HAP-1 (cell line): Measurements from ENCODE around the gene GPC5.

Experiments used
- DNase-seq, 2 experiments: peaks; one replicate each; pipeline ENCODE4 v3.0.0-alpha.2; 2016 to 2020; ENCODE audit warnings: low spot score in 2 of 2
- H3K27me3 ChIP-seq: fragments of 250-450 bp; sonication (Bioruptor Pico); 2 replicates; pipeline ENCODE4 v1.5.1; 2020; ENCODE audit warnings: low read depth, mild to moderate bottlenecking, moderate library complexity
- H3K36me3 ChIP-seq: fragments of 250-450 bp; sonication (Bioruptor Pico); replicated peaks from 2 replicates; pipeline ENCODE4 v1.5.1; 2020; ENCODE audit warnings: mild to moderate bottlenecking
- H3K4me1 ChIP-seq: fragments of 250-450 bp; sonication (Bioruptor Pico); 2 replicates; pipeline ENCODE4 v1.5.1; 2020; ENCODE audit warnings: mild to moderate bottlenecking
- H3K4me3 ChIP-seq: fragments of 250-450 bp; sonication (Bioruptor Pico); 2 replicates; pipeline ENCODE4 v1.5.1; 2020; ENCODE audit warnings: mild to moderate bottlenecking, moderate library complexity
- H3K9me3 ChIP-seq: fragments of 250-450 bp; sonication (Bioruptor Pico); 2 replicates; pipeline ENCODE4 v1.5.1; 2020; ENCODE audit warnings: mild to moderate bottlenecking, moderate library complexity
- in situ Hi-C: fragments of 300-500 bp; cut with MboI; formaldehyde crosslinking; loops from 3 replicates; pipeline ENCODE4 v1.14.3; 2020; ENCODE audit warnings: low sequenced_read_pairs, inconsistent platforms, mixed read lengths

GPC5 gene

DNA sequence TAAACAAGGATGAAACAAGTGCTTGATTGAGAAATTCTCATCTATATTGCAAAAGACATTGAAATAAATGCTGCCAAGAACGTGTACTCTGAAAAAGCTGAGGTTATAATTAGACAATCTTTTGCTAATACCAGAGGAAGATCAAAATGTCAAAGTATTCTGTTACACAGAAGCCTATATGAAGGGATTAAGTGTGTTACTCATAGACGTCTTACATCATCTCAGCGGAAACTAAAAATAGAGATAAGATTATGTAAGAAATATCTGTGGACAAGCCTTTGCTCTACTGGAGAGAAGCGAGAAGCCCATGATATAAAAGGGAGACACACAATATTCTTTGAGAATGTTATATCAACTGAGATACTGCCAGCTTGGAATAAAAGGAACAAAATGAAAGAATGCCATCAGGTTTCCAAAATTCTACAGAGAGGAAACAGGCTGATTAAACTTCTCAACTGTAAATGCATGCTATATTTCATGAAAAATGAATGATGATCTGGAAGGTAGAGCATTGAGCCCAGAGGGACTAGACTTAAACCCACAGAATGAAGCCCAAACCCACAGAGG lies 699.0 kb downstream of the GPC5 start:
- in situ Hi-C loops, result no loop called here
- no peaks in the 10 kb centered on the region for H3K27me3 ChIP-seq
- H3K9me3 ChIP-seq, result no peaks in the 10 kb centered on the region
- H3K4me1 ChIP-seq, result no peaks in the 10 kb centered on the region
- H3K4me3 ChIP-seq, result no peak overlapping the region
- H3K36me3 ChIP-seq, result no peaks in the 10 kb centered on the region
- no peak for DNase-seq

DNA sequence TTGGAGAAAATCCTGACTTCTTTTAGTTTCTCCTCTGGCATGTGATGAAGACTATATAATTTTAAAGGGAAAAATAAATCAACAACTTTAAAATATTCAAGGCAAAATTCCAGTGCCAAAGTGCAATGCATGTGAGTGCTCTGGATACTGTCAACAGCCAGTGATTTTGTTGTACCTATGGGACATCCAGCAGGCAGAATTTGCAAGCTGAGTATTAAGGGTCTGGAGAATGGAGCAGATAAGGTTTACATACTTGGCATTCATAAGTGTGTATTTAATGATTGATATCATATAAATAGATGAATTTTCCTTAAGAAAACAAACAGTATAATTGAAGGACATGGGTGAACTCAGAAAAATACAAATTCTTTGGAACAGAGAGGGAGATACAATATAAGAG lies 703.4 kb downstream of the GPC5 start:
- no peak for DNase-seq
- peaks cover 12% of the 10 kb centered on the region for H3K4me1 ChIP-seq
- H3K9me3 ChIP-seq, result no peaks in the 10 kb centered on the region
- H3K4me3 ChIP-seq, result no peak overlapping the region
- no peaks in the 10 kb centered on the region for H3K27me3 ChIP-seq
- in situ Hi-C loops, result no loop called here
- no peaks in the 10 kb centered on the region for H3K36me3 ChIP-seq

DNA sequence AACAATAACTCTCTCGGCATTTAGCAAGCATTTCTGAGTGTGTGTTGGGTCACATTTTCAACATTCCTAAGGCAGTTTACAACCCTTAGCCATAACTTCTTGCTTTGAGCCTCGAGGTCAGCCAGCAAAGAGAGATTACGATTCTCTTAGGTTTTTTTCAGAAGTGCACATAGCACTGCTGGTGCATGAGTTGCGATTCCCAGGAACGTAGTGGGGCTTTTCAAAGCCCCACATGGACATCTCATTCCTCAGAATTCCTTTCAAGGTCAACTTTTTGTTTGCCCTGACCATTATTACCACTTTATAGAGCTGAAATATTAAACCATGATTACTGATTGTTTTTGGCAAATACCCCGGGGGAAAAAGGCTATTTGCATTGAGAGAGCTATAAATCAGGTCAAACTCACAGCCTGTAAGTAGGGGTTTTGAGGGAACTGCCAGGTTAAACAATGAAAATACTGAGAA lies 705.3 kb downstream of the GPC5 start:
- H3K9me3 ChIP-seq, result no peaks in the 10 kb centered on the region
- peaks cover 12% of the 10 kb centered on the region for H3K4me1 ChIP-seq
- no peaks in the 10 kb centered on the region for H3K36me3 ChIP-seq
- no peak overlapping the region for H3K4me3 ChIP-seq
- DNase-seq, result peak; percentile 59 to 89
- in situ Hi-C loops, result no loop called here
- no peaks in the 10 kb centered on the region for H3K27me3 ChIP-seq

- H3K4me3 ChIP-seq, result no peak overlapping the region
- no peaks in the 10 kb centered on the region for H3K4me1 ChIP-seq
- H3K27me3 ChIP-seq, result no peaks in the 10 kb centered on the region
- no peaks in the 10 kb centered on the region for H3K36me3 ChIP-seq
- no peaks in the 10 kb centered on the region for H3K9me3 ChIP-seq
- in situ Hi-C loops, result no loop called here
- no peak for DNase-seq
Observed at GRCh38 chr13:92122186-92122853, 723.9 kb downstream of the GPC5 start.

DNA sequence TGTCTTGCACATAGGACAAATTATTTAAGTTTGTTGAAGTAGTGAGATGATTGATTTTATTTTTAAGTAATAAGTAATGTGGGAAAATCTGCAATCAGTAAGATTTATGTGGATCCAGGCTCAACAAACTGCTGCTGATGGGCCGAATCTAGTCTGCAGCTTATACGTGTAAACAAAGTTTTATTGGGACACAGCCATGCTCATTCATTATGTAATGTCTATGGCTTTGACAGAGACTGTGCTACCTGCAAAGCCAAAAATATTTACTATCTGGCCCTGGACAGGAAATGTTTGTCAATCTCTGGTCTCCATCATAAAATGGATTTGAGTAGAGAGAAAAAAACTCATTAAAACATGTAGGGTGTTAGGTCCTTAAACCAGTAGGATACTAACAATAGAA lies 728.0 kb downstream of the GPC5 start:
- no peak for DNase-seq
- H3K4me3 ChIP-seq, result no peak overlapping the region
- no peaks in the 10 kb centered on the region for H3K9me3 ChIP-seq
- no peaks in the 10 kb centered on the region for H3K36me3 ChIP-seq
- in situ Hi-C loops, result no loop called here
- no peaks in the 10 kb centered on the region for H3K4me1 ChIP-seq
- H3K27me3 ChIP-seq, result no peaks in the 10 kb centered on the region

GRCh38 chr13:92135509-92135908 lies 737.1 kb downstream of the GPC5 start:
- DNase-seq, result no peak
- H3K4me3 ChIP-seq, result no peak overlapping the region
- no peaks in the 10 kb centered on the region for H3K27me3 ChIP-seq
- no peaks in the 10 kb centered on the region for H3K4me1 ChIP-seq
- no peaks in the 10 kb centered on the region for H3K36me3 ChIP-seq
- in situ Hi-C loops, result no loop called here
- H3K9me3 ChIP-seq, result no peaks in the 10 kb centered on the region

DNA sequence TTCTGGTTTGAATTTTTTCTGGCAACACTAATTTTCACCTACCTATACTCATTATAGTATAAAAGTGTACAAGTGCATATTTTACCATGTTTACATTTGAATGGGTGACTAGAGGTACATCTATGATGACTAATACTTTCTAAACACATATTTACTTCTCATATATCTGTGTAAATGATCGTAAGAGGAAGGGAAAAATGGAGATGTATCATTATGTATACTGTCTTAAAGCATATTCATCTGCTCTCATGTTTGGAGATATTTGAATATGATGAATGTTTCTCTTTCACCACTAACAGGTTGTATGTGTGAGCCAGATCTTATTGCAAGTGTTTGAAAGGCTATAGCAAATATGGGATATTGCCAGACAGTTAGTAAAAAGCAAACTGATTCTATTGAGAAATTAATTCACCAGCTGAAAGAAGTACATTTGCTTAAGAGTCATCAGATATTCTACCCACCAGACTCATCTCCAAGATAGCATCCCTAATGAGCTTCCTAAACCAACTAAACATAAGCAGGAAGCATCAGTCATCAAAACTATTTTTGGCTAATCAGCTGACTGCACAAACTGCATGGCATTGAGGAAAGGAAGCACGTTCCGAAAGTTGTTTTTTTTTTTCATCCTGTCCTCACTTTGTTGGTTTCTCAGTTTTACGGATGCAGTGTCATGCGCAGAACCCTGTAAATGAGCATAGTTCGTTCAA lies 738.2 kb downstream of the GPC5 start:
- Histone ChIP-seq H3K9me3 (no peaks in the 10 kb centered on the region), H3K4me3 (no peak overlapping the region)
- in situ Hi-C loops, result no loop called here

GRCh38 chr13:92137520-92137919 lies 739.1 kb downstream of the GPC5 start:
- no peak for DNase-seq
- Histone ChIP-seq H3K27me3 (no peaks in the 10 kb centered on the region), H3K4me1 (no peaks in the 10 kb centered on the region), H3K9me3 (no peaks in the 10 kb centered on the region), H3K36me3 (no peaks in the 10 kb centered on the region), H3K4me3 (no peak overlapping the region)
- in situ Hi-C loops, result no loop called here

More for the DNA sequence above, 738.2 kb downstream of the GPC5 start:
- H3K27me3 ChIP-seq, result no peaks in the 10 kb centered on the region
- DNase-seq, result no peak
- H3K36me3 ChIP-seq, result no peaks in the 10 kb centered on the region
- H3K4me1 ChIP-seq, result no peaks in the 10 kb centered on the region

DNA sequence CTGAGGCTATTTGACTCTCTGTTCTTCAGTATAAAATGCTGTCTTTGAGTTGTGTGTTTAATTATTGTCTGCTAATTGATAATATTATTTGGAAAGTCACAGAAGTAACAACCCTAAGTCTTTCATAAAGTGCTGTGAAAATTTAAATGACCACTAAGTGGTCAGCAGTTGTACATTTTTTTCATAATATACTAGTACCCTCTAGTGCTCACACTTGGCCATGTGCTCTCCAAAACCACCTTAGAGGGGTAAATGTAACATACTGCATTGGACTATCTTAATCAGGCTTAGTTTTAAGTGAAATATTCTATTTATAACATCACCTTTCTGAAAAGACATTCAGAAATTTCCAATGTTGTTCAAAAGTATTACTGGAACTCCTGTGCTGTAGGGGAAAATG lies 745.3 kb downstream of the GPC5 start:
- in situ Hi-C loops, result no loop called here
- no peaks in the 10 kb centered on the region for H3K4me1 ChIP-seq

DNA sequence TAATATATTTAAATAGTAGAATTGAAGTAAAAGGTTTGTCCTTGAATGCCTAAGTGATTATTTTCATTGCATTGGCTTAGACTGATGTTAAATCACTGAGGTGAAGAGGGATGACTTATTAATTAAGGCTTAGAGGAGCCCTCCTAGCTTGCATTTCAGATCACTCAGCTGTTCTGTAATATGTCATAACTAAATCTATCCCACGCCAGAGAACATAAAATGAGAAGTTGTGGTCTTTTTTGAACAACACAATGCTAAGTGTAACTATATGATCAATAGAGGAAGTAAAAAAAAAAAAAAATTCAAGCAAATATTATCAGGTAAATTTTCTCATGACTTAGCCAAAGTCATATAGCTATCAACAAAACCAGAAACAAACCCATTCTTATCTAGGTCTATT lies 752.2 kb downstream of the GPC5 start:
- no peaks in the 10 kb centered on the region for H3K4me1 ChIP-seq
- in situ Hi-C loops, result no loop called here
- H3K4me3 ChIP-seq, result no peak overlapping the region
- H3K9me3 ChIP-seq, result no peaks in the 10 kb centered on the region
- no peak for DNase-seq
- H3K36me3 ChIP-seq, result no peaks in the 10 kb centered on the region
- H3K27me3 ChIP-seq, result no peaks in the 10 kb centered on the region

More for the DNA sequence above, 745.3 kb downstream of the GPC5 start:
- DNase-seq, result no peak
- Histone ChIP-seq H3K36me3 (no peaks in the 10 kb centered on the region), H3K27me3 (no peaks in the 10 kb centered on the region), H3K4me3 (no peak overlapping the region), H3K9me3 (no peaks in the 10 kb centered on the region)

GRCh38 chr13:92158346-92158745 lies 759.9 kb downstream of the GPC5 start:
- Histone ChIP-seq H3K27me3 (no peaks in the 10 kb centered on the region), H3K4me1 (no peaks in the 10 kb centered on the region), H3K36me3 (no peaks in the 10 kb centered on the region), H3K9me3 (no peaks in the 10 kb centered on the region), H3K4me3 (no peak overlapping the region)
- no peak for DNase-seq
- in situ Hi-C loops, result no loop called here

DNA sequence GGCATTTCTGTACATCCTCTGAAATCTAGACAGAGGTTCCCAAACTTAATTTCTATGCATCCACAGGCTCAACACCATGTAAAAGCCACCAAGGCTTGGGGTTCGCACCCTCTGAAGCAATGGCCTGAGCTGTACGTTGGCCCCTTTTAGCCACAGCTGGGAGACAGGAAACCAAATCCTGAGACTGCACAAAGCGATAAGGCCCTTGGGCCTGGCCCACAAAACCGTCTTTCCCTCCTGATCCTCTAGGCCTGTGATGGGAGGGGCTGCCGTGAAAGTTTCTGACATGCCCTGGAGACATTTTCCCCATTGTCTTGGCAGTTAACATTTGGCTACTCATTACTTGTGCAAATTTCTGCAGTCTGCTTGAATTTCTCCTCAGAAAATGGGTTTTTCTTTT lies 766.4 kb downstream of the GPC5 start:
- peak in 1 of 2 experiments; percentile 22 for DNase-seq
- H3K9me3 ChIP-seq, result no peaks in the 10 kb centered on the region
- no peaks in the 10 kb centered on the region for H3K4me1 ChIP-seq
- H3K36me3 ChIP-seq, result no peaks in the 10 kb centered on the region
- H3K4me3 ChIP-seq, result no peak overlapping the region
- no peaks in the 10 kb centered on the region for H3K27me3 ChIP-seq
- in situ Hi-C loops, result no loop called here

DNA sequence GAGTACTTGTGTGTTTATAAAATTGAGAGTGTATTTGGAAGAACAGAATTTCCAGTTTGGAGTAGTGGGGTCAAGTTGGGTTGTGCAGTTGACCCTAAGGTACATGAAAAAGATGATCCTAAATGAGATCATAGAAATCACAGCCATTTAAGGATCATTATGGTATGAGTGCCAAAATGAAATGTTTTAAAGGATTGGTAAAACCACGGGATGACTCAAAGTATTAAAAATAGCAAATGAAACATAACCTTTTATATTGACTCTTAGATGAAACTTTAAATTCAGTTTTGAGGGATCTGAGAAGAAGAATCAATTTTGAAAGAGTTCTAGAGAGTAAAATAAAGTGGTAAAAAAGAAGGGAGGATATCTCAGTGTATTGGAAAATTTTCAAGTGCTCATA lies 773.8 kb downstream of the GPC5 start:
- in situ Hi-C loops, result no loop called here
- Histone ChIP-seq H3K36me3 (no peaks in the 10 kb centered on the region), H3K4me1 (no peaks in the 10 kb centered on the region), H3K4me3 (no peak overlapping the region), H3K27me3 (no peaks in the 10 kb centered on the region), H3K9me3 (no peaks in the 10 kb centered on the region)
- DNase-seq, result no peak

GRCh38 chr13:92173254-92173653 lies 774.8 kb downstream of the GPC5 start:
- Histone ChIP-seq H3K4me1 (no peaks in the 10 kb centered on the region), H3K9me3 (no peaks in the 10 kb centered on the region), H3K4me3 (no peak overlapping the region), H3K36me3 (no peaks in the 10 kb centered on the region), H3K27me3 (no peaks in the 10 kb centered on the region)
- no peak for DNase-seq
- in situ Hi-C loops, result no loop called here
